HEK293 (cell line): Measurements from ENCODE around the gene FRMD5.
A peak's percentile ranks its signal among the peaks of the same experiment; 100 is the strongest.

Experiments
- CTCF ChIA-PET: fragments of 350-600 bp; formaldehyde crosslinking; extraction: SDS; loops from one replicate; lab custom pipeline; 2021; ENCODE audit warnings: antibody characterized with exemption; lab: Yijun Ruan, JAX
- POLR2A ChIA-PET: fragments of 300-600 bp; formaldehyde crosslinking; extraction: SDS; loops from one replicate; lab custom pipeline; 2020; ENCODE audit warnings: antibody characterized with exemption, inconsistent platforms; lab: Yijun Ruan, JAX
- H3K27ac ChIP-seq: fragments of 200-500 bp; sonication (Bioruptor generic); 2 replicates; pipeline ENCODE4 v1.5.1; 2014; ENCODE audit warnings: low read depth, low read length, control low read depth, inconsistent platforms; ENCODE audit errors: extremely low read depth
- H3K36me3 ChIP-seq, 2 experiments: fragments of 200-500 bp in 1 of 2; sonication (Bioruptor generic) in 1 of 2; 1 replicate in 1 of 2; 2 replicates in 1 of 2; pipeline ENCODE4 v1.5.1; 2014 to 2017; ENCODE audit warnings: inconsistent platforms in 2 of 2, low read length in 2 of 2; ENCODE audit not compliant: control insufficient read depth in 2 of 2, insufficient read depth in 1 of 2
- H3K4me1 ChIP-seq: fragments of 200-500 bp; sonication (Bioruptor generic); 2 replicates; pipeline ENCODE4 v1.5.1; 2014; ENCODE audit warnings: mild to moderate bottlenecking, low read length, inconsistent platforms; ENCODE audit not compliant: control insufficient read depth, insufficient read depth
- H3K4me3 ChIP-seq: 2 replicates; pipeline ENCODE4 v1.5.1; 2011; ENCODE audit warnings: low read depth, mild to moderate bottlenecking, control low read depth, low read length, moderate library complexity
- H3K9me3 ChIP-seq: fragments of 200-500 bp; sonication (Bioruptor generic); 2 replicates; pipeline ENCODE4 v1.5.1; 2014; ENCODE audit warnings: low read depth, low read length, inconsistent platforms; ENCODE audit not compliant: control insufficient read depth, insufficient read depth
- GLIS2 ChIP-seq: fragments of 450-650 bp; formaldehyde crosslinking; IDR thresholded peaks from 2 replicates; pipeline ENCODE4 v1.5.1; 2016; ENCODE audit warnings: missing biosample characterization, missing genetic modification characterization
- HOXC10 ChIP-seq: sonication (generic); formaldehyde crosslinking; IDR thresholded peaks from 2 replicates; pipeline ENCODE4 v1.8.1; 2023; ENCODE audit warnings: mild to moderate bottlenecking, missing genetic modification reagents
- OVOL3 ChIP-seq: fragments of 450-650 bp; formaldehyde crosslinking; IDR thresholded peaks from 2 replicates; pipeline ENCODE4 v1.5.1; 2016; ENCODE audit warnings: missing biosample characterization, missing genetic modification characterization
- PRDM1 ChIP-seq: fragments of 450-650 bp; formaldehyde crosslinking; IDR thresholded peaks from 2 replicates; pipeline ENCODE4; 2016; ENCODE audit warnings: missing biosample characterization, missing genetic modification characterization
- ZBTB8A ChIP-seq: fragments of 450-650 bp; formaldehyde crosslinking; IDR thresholded peaks from 2 replicates; pipeline ENCODE4 v1.5.1; 2016; ENCODE audit warnings: missing biosample characterization, missing genetic modification characterization
- ZFP37 ChIP-seq: fragments of 450-650 bp; formaldehyde crosslinking; IDR thresholded peaks from 2 replicates; pipeline ENCODE4 v1.5.1; 2016; ENCODE audit warnings: missing biosample characterization, missing genetic modification characterization
- ZNF121 ChIP-seq: fragments of 450-650 bp; formaldehyde crosslinking; IDR thresholded peaks from 2 replicates; pipeline ENCODE4 v1.5.1; 2016; ENCODE audit warnings: missing biosample characterization, missing genetic modification characterization
- ZNF140 ChIP-seq: fragments of 450-650 bp; formaldehyde crosslinking; IDR thresholded peaks from 2 replicates; pipeline ENCODE4 v1.5.1; 2016; ENCODE audit warnings: missing biosample characterization, missing genetic modification characterization
- ZNF169 ChIP-seq: fragments of 450-650 bp; formaldehyde crosslinking; IDR thresholded peaks from 2 replicates; pipeline ENCODE4 v1.5.1; 2016; ENCODE audit warnings: missing biosample characterization, missing genetic modification characterization
- ZNF202 ChIP-seq: fragments of 450-650 bp; formaldehyde crosslinking; IDR thresholded peaks from 2 replicates; pipeline ENCODE4 v1.5.1; 2016; ENCODE audit warnings: missing biosample characterization, missing genetic modification characterization, borderline replicate concordance
- ZNF214 ChIP-seq: fragments of 450-650 bp; formaldehyde crosslinking; IDR thresholded peaks from 2 replicates; pipeline ENCODE4 v1.5.1; 2017; ENCODE audit warnings: missing biosample characterization, mild to moderate bottlenecking, missing genetic modification characterization, borderline replicate concordance
- ZNF239 ChIP-seq: fragments of 450-650 bp; formaldehyde crosslinking; IDR thresholded peaks from 2 replicates; pipeline ENCODE4 v1.5.1; 2016; ENCODE audit warnings: missing biosample characterization, missing genetic modification characterization
- ZNF24 ChIP-seq: fragments of 450-650 bp; formaldehyde crosslinking; IDR thresholded peaks from 2 replicates; pipeline ENCODE4 v1.5.1; 2016; ENCODE audit warnings: missing biosample characterization, missing genetic modification characterization
- ZNF354C ChIP-seq: fragments of 450-650 bp; formaldehyde crosslinking; IDR thresholded peaks from 2 replicates; pipeline ENCODE4 v1.5.1; 2016; ENCODE audit warnings: missing biosample characterization, missing genetic modification characterization, low read depth, borderline replicate concordance
- ZNF366 ChIP-seq: fragments of 450-650 bp; formaldehyde crosslinking; conservative IDR thresholded peaks from 2 replicates; pipeline ENCODE4 v1.5.1; 2016; ENCODE audit warnings: missing biosample characterization, missing genetic modification characterization
- ZNF529 ChIP-seq: fragments of 450-650 bp; formaldehyde crosslinking; IDR thresholded peaks from 2 replicates; pipeline ENCODE4 v1.5.1; 2017; ENCODE audit warnings: missing genetic modification characterization, missing biosample characterization; ENCODE audit not compliant: insufficient replicate concordance
- ZNF555 ChIP-seq: fragments of 450-650 bp; formaldehyde crosslinking; conservative IDR thresholded peaks from 2 replicates; pipeline ENCODE4 v1.5.1; 2017; ENCODE audit warnings: missing biosample characterization, mild to moderate bottlenecking, missing genetic modification characterization, inconsistent platforms
- ZNF560 ChIP-seq: fragments of 450-650 bp; formaldehyde crosslinking; IDR thresholded peaks from 2 replicates; pipeline ENCODE4 v1.5.1; 2017; ENCODE audit warnings: missing biosample characterization, missing genetic modification characterization, borderline replicate concordance
- ZNF610 ChIP-seq: fragments of 450-650 bp; formaldehyde crosslinking; IDR thresholded peaks from 2 replicates; pipeline ENCODE4 v1.5.1; 2016; ENCODE audit warnings: missing biosample characterization, missing genetic modification characterization, borderline replicate concordance
- ZNF621 ChIP-seq: fragments of 450-650 bp; formaldehyde crosslinking; IDR thresholded peaks from 2 replicates; pipeline ENCODE4 v1.5.1; 2017; ENCODE audit warnings: missing biosample characterization, missing genetic modification characterization
- ZNF785 ChIP-seq: fragments of 450-650 bp; formaldehyde crosslinking; IDR thresholded peaks from 2 replicates; pipeline ENCODE4 v1.5.1; 2016; ENCODE audit warnings: missing biosample characterization, missing genetic modification characterization
- TF ChIP-seq, protein P1 (sequence below): fragments of 450-650 bp; formaldehyde crosslinking; IDR thresholded peaks from 2 replicates; pipeline ENCODE4 v1.5.1; 2016; ENCODE audit warnings: missing biosample characterization, missing genetic modification characterization
- TF ChIP-seq, protein P2 (sequence below): fragments of 450-650 bp; formaldehyde crosslinking; IDR thresholded peaks from 2 replicates; pipeline ENCODE4 v1.5.1; 2016; ENCODE audit warnings: missing biosample characterization, missing genetic modification characterization
- TF ChIP-seq, protein P3 (sequence below): fragments of 450-650 bp; formaldehyde crosslinking; IDR thresholded peaks from 2 replicates; pipeline ENCODE4 v1.5.1; 2016; ENCODE audit warnings: missing biosample characterization, missing genetic modification characterization
- TF ChIP-seq, protein P4 (sequence below): fragments of 450-650 bp; formaldehyde crosslinking; IDR thresholded peaks from 2 replicates; pipeline ENCODE4 v1.5.1; 2017; ENCODE audit warnings: missing biosample characterization, missing genetic modification characterization
- TF ChIP-seq, protein P5 (sequence below): fragments of 450-650 bp; IDR thresholded peaks from 2 replicates; pipeline ENCODE4 v1.5.1; 2018; ENCODE audit warnings: missing biosample characterization, missing genetic modification characterization
- TF ChIP-seq, protein P6 (sequence below): fragments of 450-650 bp; formaldehyde crosslinking; IDR thresholded peaks from 2 replicates; pipeline ENCODE4 v1.5.1; 2017; ENCODE audit warnings: missing biosample characterization, missing genetic modification characterization
- TF ChIP-seq, protein P7 (sequence below): fragments of 450-650 bp; formaldehyde crosslinking; IDR thresholded peaks from 2 replicates; pipeline ENCODE4 v1.5.1; 2016; ENCODE audit warnings: missing biosample characterization, missing genetic modification characterization

The FRMD5 gene

DNA sequence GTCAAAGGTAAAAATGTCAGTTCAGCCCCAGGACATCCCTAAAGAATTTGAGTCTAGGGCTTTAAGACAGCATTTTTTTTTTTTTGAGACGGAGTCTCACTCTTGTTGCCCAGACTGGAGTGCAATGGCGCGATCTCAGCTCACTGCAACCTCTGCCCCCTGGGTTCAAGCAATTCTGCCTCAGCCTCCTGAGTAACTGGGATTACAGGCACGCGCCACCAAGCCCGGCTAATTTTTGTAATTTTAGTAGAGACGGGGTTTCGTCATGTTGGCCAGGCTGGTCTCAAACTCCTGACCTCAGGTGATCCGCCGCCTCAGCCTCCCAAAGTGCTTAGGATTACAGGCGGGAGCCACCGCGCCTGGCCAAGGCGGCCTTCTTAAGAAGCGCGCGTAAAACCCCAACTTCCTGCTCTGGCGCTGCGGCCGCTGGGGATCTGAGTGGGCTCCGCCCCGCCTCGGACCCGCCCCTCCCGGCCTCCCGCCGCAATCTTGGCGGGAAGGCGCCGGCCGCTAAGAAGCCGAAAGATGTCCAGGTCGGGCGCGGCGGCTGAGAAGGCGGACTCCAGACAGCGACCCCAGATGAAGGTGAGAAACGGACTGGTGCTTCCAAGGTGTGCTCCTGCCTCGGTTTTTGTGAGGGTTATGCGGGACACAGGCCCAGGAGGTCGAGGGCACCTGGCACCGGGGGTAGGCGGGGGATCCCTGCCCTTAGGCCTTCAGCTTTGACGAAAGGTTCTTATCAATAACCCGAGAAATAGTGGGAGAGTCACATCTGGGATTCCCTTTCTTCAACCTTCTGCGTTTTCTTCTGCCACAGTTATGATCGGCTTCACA lies 368.3 kb downstream of the FRMD5 start, which contains the start of gene WDR76:
Gene WDR76, plus strand, starts transcription at position 495 of the 834 bp plus-strand sequence. Its CDS starts 31 bp downstream, at position 526.
- H3K4me1 ChIP-seq, result 0 out of 2 replicates have a peak, but pooled peaks cover 4% of the 10 kb centered on the region
- peak within 1 kb of the TSS; percentile 70 for H3K4me3 ChIP-seq
- peaks cover 13 to 25% of the 10 kb centered on the region in 2 experiments; a peak in 2 of 3 replicates for H3K36me3 ChIP-seq
- ChIA-PET CTCF (no interaction called here), POLR2A (no interaction called here)
- H3K27ac ChIP-seq, result peak within 1 kb of the TSS; percentile 75
- H3K9me3 ChIP-seq, result no peaks in the 10 kb centered on the region
- TF ChIP-seq PRDM1 (tag by site-specific recombination) (no peak), ZNF785 (tag by site-specific recombination) (peak; percentile 38; the same call in 1 of the 2 replicates), ZNF560 (tag by site-specific recombination) (no peak), ZNF24 (tag by site-specific recombination) (0 out of 2 replicates have a peak, but pooled peaks have one; percentile 31), ZNF239 (tag by site-specific recombination) (no peak), ZNF140 (tag by site-specific recombination) (no peak), ZNF621 (tag by site-specific recombination) (no peak), ZNF121 (tag by site-specific recombination) (no peak; the same call in 1 of the 2 replicates), ZNF214 (no peak), ZFP37 (tag by site-specific recombination) (no peak), ZNF169 (no peak), ZBTB8A (tag by site-specific recombination) (peak; percentile 41; the same call in 1 of the 2 replicates), ZNF555 (tag by site-specific recombination) (no peak), ZNF610 (tag by site-specific recombination) (no peak), OVOL3 (no peak), HOXC10 (CRISPR knock-in tag) (no peak), ZNF202 (tag by site-specific recombination) (no peak), ZNF354C (tag by site-specific recombination) (no peak), ZNF529 (no peak), GLIS2 (tag by site-specific recombination) (peak; percentile 88), ZNF366 (tag by site-specific recombination) (no peak)
- TF ChIP-seq, protein P1, sequence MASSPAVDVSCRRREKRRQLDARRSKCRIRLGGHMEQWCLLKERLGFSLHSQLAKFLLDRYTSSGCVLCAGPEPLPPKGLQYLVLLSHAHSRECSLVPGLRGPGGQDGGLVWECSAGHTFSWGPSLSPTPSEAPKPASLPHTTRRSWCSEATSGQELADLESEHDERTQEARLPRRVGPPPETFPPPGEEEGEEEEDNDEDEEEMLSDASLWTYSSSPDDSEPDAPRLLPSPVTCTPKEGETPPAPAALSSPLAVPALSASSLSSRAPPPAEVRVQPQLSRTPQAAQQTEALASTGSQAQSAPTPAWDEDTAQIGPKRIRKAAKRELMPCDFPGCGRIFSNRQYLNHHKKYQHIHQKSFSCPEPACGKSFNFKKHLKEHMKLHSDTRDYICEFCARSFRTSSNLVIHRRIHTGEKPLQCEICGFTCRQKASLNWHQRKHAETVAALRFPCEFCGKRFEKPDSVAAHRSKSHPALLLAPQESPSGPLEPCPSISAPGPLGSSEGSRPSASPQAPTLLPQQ (tag by site-specific recombination), result peak; percentile 73; the same call in 1 of the 2 replicates
- TF ChIP-seq, protein P2, sequence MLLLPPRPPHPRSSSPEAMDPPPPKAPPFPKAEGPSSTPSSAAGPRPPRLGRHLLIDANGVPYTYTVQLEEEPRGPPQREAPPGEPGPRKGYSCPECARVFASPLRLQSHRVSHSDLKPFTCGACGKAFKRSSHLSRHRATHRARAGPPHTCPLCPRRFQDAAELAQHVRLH, result 0 out of 2 replicates have a peak, but pooled peaks have one; percentile 35
- TF ChIP-seq, protein P3, sequence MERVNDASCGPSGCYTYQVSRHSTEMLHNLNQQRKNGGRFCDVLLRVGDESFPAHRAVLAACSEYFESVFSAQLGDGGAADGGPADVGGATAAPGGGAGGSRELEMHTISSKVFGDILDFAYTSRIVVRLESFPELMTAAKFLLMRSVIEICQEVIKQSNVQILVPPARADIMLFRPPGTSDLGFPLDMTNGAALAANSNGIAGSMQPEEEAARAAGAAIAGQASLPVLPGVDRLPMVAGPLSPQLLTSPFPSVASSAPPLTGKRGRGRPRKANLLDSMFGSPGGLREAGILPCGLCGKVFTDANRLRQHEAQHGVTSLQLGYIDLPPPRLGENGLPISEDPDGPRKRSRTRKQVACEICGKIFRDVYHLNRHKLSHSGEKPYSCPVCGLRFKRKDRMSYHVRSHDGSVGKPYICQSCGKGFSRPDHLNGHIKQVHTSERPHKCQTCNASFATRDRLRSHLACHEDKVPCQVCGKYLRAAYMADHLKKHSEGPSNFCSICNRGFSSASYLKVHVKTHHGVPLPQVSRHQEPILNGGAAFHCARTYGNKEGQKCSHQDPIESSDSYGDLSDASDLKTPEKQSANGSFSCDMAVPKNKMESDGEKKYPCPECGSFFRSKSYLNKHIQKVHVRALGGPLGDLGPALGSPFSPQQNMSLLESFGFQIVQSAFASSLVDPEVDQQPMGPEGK, result peak; percentile 69
- TF ChIP-seq, protein P4, sequence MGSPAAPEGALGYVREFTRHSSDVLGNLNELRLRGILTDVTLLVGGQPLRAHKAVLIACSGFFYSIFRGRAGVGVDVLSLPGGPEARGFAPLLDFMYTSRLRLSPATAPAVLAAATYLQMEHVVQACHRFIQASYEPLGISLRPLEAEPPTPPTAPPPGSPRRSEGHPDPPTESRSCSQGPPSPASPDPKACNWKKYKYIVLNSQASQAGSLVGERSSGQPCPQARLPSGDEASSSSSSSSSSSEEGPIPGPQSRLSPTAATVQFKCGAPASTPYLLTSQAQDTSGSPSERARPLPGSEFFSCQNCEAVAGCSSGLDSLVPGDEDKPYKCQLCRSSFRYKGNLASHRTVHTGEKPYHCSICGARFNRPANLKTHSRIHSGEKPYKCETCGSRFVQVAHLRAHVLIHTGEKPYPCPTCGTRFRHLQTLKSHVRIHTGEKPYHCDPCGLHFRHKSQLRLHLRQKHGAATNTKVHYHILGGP (tag by site-specific recombination), result no peak; the same call in 1 of the 2 replicates
- TF ChIP-seq, protein P5, sequence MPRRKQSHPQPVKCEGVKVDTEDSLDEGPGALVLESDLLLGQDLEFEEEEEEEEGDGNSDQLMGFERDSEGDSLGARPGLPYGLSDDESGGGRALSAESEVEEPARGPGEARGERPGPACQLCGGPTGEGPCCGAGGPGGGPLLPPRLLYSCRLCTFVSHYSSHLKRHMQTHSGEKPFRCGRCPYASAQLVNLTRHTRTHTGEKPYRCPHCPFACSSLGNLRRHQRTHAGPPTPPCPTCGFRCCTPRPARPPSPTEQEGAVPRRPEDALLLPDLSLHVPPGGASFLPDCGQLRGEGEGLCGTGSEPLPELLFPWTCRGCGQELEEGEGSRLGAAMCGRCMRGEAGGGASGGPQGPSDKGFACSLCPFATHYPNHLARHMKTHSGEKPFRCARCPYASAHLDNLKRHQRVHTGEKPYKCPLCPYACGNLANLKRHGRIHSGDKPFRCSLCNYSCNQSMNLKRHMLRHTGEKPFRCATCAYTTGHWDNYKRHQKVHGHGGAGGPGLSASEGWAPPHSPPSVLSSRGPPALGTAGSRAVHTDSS (tag by site-specific recombination), result no peak
- TF ChIP-seq, protein P6, sequence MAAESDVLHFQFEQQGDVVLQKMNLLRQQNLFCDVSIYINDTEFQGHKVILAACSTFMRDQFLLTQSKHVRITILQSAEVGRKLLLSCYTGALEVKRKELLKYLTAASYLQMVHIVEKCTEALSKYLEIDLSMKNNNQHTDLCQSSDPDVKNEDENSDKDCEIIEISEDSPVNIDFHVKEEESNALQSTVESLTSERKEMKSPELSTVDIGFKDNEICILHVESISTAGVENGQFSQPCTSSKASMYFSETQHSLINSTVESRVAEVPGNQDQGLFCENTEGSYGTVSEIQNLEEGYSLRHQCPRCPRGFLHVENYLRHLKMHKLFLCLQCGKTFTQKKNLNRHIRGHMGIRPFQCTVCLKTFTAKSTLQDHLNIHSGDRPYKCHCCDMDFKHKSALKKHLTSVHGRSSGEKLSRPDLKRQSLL (tag by site-specific recombination), result no peak
- TF ChIP-seq, protein P7, sequence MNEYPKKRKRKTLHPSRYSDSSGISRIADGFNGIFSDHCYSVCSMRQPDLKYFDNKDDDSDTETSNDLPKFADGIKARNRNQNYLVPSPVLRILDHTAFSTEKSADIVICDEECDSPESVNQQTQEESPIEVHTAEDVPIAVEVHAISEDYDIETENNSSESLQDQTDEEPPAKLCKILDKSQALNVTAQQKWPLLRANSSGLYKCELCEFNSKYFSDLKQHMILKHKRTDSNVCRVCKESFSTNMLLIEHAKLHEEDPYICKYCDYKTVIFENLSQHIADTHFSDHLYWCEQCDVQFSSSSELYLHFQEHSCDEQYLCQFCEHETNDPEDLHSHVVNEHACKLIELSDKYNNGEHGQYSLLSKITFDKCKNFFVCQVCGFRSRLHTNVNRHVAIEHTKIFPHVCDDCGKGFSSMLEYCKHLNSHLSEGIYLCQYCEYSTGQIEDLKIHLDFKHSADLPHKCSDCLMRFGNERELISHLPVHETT (tag by site-specific recombination), result no peak
